Brain microvascular endothelial cell (primary cell): Measurements from ENCODE around the gene PARVB.

Experiments used
- DNase-seq: peaks from one replicate; pipeline ENCODE4 v3.0.0-alpha.2; 2020
- H3K27ac ChIP-seq: fragments of 250-450 bp; sonication (Bioruptor Pico); 2 replicates; pipeline ENCODE4 v1.5.1; 2020; ENCODE audit warnings: mild to moderate bottlenecking, moderate library complexity
- H3K27me3 ChIP-seq: fragments of 250-450 bp; sonication (Bioruptor Pico); replicated peaks from 2 replicates; pipeline ENCODE4 v1.5.1; 2020; ENCODE audit warnings: mild to moderate bottlenecking
- H3K36me3 ChIP-seq: fragments of 250-450 bp; sonication (Bioruptor Pico); replicated peaks from 2 replicates; pipeline ENCODE4 v1.5.1; 2020; ENCODE audit warnings: mild to moderate bottlenecking
- H3K4me3 ChIP-seq: 2 replicates; pipeline ENCODE4 v1.5.1; 2011; ENCODE audit warnings: low read depth, mild to moderate bottlenecking, control low read depth, low read length, moderate library complexity
- CTCF ChIP-seq: IDR thresholded peaks from 2 replicates; pipeline ENCODE4 v1.5.1; 2011; ENCODE audit warnings: low read depth, mild to moderate bottlenecking, moderate library complexity, low read length, control low read depth, inconsistent platforms; ENCODE audit errors: missing control alignments
- in situ Hi-C: cut with HindIII; loops from 2 replicates; pipeline ENCODE4 v1.10.0; 2017; ENCODE audit warnings: low sequenced_read_pairs, low pct_ligation_motif_present

The PARVB gene

GRCh38 chr22:44111562-44112155 is 87.6 kb downstream of the PARVB start:
- no peak overlapping the region for H3K27ac ChIP-seq
- in situ Hi-C loops, result no loop called here
- no peaks in the 10 kb centered on the region for H3K27me3 ChIP-seq
- no peak for DNase-seq
- no peak for TF ChIP-seq CTCF
- H3K4me3 ChIP-seq, result no peak overlapping the region
- H3K36me3 ChIP-seq, result no peaks in the 10 kb centered on the region

GRCh38 chr22:44112191-44112590 is 88.1 kb downstream of the PARVB start:
- no peaks in the 10 kb centered on the region for H3K27me3 ChIP-seq
- H3K4me3 ChIP-seq, result no peak overlapping the region
- in situ Hi-C loops, result no loop called here
- DNase-seq, result no peak
- no peak overlapping the region for H3K27ac ChIP-seq
- H3K36me3 ChIP-seq, result no peaks in the 10 kb centered on the region
- no peak for TF ChIP-seq CTCF

GRCh38 chr22:44116331-44116730 is 92.2 kb downstream of the PARVB start:
- no peak overlapping the region for H3K4me3 ChIP-seq
- TF ChIP-seq CTCF, result no peak
- in situ Hi-C loops, result no loop called here
- no peak for DNase-seq
- H3K36me3 ChIP-seq, result no peaks in the 10 kb centered on the region
- H3K27me3 ChIP-seq, result no peaks in the 10 kb centered on the region
- H3K27ac ChIP-seq, result no peak overlapping the region

GRCh38 chr22:44116755-44117684 is 92.9 kb downstream of the PARVB start:
- H3K27ac ChIP-seq, result no peak overlapping the region
- no peak for TF ChIP-seq CTCF
- no peaks in the 10 kb centered on the region for H3K36me3 ChIP-seq
- in situ Hi-C loops, result no loop called here
- H3K27me3 ChIP-seq, result no peaks in the 10 kb centered on the region
- no peak for DNase-seq
- H3K4me3 ChIP-seq, result no peak overlapping the region

- no peak for TF ChIP-seq CTCF
- Histone ChIP-seq H3K4me3 (no peak overlapping the region), H3K27ac (no peak overlapping the region), H3K27me3 (no peaks in the 10 kb centered on the region), H3K36me3 (no peaks in the 10 kb centered on the region)
- no peak for DNase-seq
- in situ Hi-C loops, result no loop called here
Observed at GRCh38 chr22:44117746-44118145, 93.6 kb downstream of the PARVB start.
